Caco-2 (cell line): ENCODE data around the gene BCAR1. TPM values are rescaled to one million over a fixed set of nuclear protein-coding genes. Genes with fewer than 3 reads are reported as not detected.

Source experiments
- BruUV-seq: library from RNA; stranded (reverse); fragments of 400-500 nt; replicated peaks from 2 replicates; lab custom pipeline; 2021; lab: Mats Ljungman, UMichigan
- CTCF ChIA-PET: fragments of 300-600 bp; sonication (Branson Sonifier 250); formaldehyde crosslinking; loops from one replicate; lab custom pipeline; 2022; ENCODE audit warnings: antibody characterized with exemption; lab: Charles Lee
- POLR2A ChIA-PET: fragments of 300-600 bp; sonication (Branson Sonifier 250); formaldehyde crosslinking; loops from one replicate; lab custom pipeline; 2022; ENCODE audit warnings: antibody characterized with exemption; lab: Charles Lee
- DNase-seq, 2 experiments: peaks; one replicate each; pipeline versions ENCODE4 v3.0.0 to v3.0.0-alpha.2; 2020 to 2022
- H3K27me3 ChIP-seq: replicated peaks from 2 replicates; pipeline ENCODE4 v1.6.0; 2011; ENCODE audit warnings: low read length; ENCODE audit not compliant: control insufficient read depth, insufficient read depth
- H3K36me3 ChIP-seq: 2 replicates; pipeline ENCODE4 v1.5.1; 2011; ENCODE audit warnings: low read length; ENCODE audit not compliant: control insufficient read depth, insufficient read depth
- H3K4me1 ChIP-seq: fragments of 250-450 bp; sonication (Bioruptor Pico); 2 replicates; pipeline ENCODE4 v1.5.1; 2020; ENCODE audit warnings: mild to moderate bottlenecking
- H3K4me3 ChIP-seq: 2 replicates; pipeline ENCODE4 v1.5.1; 2011; ENCODE audit warnings: low read depth, mild to moderate bottlenecking, control low read depth, low read length
- H3K9me3 ChIP-seq: fragments of 250-450 bp; sonication (Bioruptor Pico); 2 replicates; pipeline ENCODE4 v1.5.1; 2020; ENCODE audit warnings: mild to moderate bottlenecking, moderate library complexity
- H3K27ac Mint-ChIP-seq: one replicate; pipeline ENCODE4 v1.8.0; 2022; ENCODE audit warnings: mixed read lengths; ENCODE audit not compliant: unreplicated experiment
- H3K27me3 Mint-ChIP-seq: one replicate; pipeline ENCODE4 v1.8.0; 2022; ENCODE audit warnings: mixed read lengths; ENCODE audit not compliant: insufficient read depth, unreplicated experiment
- H3K36me3 Mint-ChIP-seq: one replicate; pipeline ENCODE4 v1.8.0; 2022; ENCODE audit warnings: mild to moderate bottlenecking, mixed read lengths; ENCODE audit not compliant: insufficient read depth, unreplicated experiment
- H3K4me1 Mint-ChIP-seq: one replicate; pipeline ENCODE4 v1.8.0; 2022; ENCODE audit warnings: low read depth, mixed read lengths; ENCODE audit not compliant: unreplicated experiment
- H3K4me3 Mint-ChIP-seq: one replicate; pipeline ENCODE4 v1.8.0; 2022; ENCODE audit warnings: mild to moderate bottlenecking, moderate library complexity, mixed read lengths; ENCODE audit not compliant: unreplicated experiment
- H3K9me3 Mint-ChIP-seq: one replicate; pipeline ENCODE4 v1.8.0; 2022; ENCODE audit warnings: mixed read lengths; ENCODE audit not compliant: unreplicated experiment
- intact Hi-C: fragments of 100-400 bp; cut with micrococcal nuclease; formaldehyde crosslinking; loops from one replicate; pipeline ENCODE4 v1.10.0; 2022; ENCODE audit not compliant: unreplicated experiment
- total RNA-seq: library from RNA; stranded (reverse); gene quantifications from 2 replicates; pipeline ENCODE4 v1.2.3, GENCODE V29; 2022
- TF ChIP-seq, protein P1 (sequence below), 2 experiments: fragments of 200-600 bp in 1 of 2; IDR thresholded peaks; 1 replicate in 1 of 2; 2 replicates in 1 of 2; pipeline versions ENCODE4 v1.5.1 to v1.8.0; 2011 to 2022; ENCODE audit warnings: antibody characterized with exemption in 1 of 2, control low read depth in 1 of 2, inconsistent platforms in 1 of 2, low read depth in 1 of 2, low read length in 1 of 2, mild to moderate bottlenecking in 1 of 2, moderate library complexity in 1 of 2; ENCODE audit not compliant: insufficient read depth in 1 of 2, severe bottlenecking in 1 of 2, unreplicated experiment in 1 of 2

Gene BCAR1
- total RNA-seq, 1 experiment from 2014 or later, result 95.5 TPM

GRCh38 chr16:75252049-75252864, 833 bp upstream of the BCAR1 start:
- BruUV-seq, result TSS peak; percentile 57
- CTCF ChIA-PET, result interaction anchor here (0.7 to 0.9 kb wide), 2 partner anchors 19 to 133 kb away, joined by 3 read pairs; no protein-coding TSS in a partner anchor
- intact Hi-C loops, result loop anchor here (5.0 kb wide), 1 partner anchor 135 kb away; no protein-coding TSS in a partner anchor
- peak overlapping the region; percentile 28 for H3K4me3 ChIP-seq
- H3K9me3 Mint-ChIP-seq, result no peaks in the 10 kb centered on the region
- peaks cover 60% of the 10 kb centered on the region for H3K4me1 ChIP-seq
- TF ChIP-seq, protein P1, sequence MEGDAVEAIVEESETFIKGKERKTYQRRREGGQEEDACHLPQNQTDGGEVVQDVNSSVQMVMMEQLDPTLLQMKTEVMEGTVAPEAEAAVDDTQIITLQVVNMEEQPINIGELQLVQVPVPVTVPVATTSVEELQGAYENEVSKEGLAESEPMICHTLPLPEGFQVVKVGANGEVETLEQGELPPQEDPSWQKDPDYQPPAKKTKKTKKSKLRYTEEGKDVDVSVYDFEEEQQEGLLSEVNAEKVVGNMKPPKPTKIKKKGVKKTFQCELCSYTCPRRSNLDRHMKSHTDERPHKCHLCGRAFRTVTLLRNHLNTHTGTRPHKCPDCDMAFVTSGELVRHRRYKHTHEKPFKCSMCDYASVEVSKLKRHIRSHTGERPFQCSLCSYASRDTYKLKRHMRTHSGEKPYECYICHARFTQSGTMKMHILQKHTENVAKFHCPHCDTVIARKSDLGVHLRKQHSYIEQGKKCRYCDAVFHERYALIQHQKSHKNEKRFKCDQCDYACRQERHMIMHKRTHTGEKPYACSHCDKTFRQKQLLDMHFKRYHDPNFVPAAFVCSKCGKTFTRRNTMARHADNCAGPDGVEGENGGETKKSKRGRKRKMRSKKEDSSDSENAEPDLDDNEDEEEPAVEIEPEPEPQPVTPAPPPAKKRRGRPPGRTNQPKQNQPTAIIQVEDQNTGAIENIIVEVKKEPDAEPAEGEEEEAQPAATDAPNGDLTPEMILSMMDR (IDR thresholded peaks at IDR 0.05; ENCODE audit: insufficient read depth in 1 of 2, low read depth in 1 of 2, low read length in 1 of 2, severe bottlenecking in 1 of 2, unreplicated experiment in 1 of 2), result no peak
- no peaks in the 10 kb centered on the region for H3K27me3 ChIP-seq
- no peaks in the 10 kb centered on the region for H3K9me3 ChIP-seq
- H3K4me1 Mint-ChIP-seq, result peaks cover 39% of the 10 kb centered on the region
- POLR2A ChIA-PET, result interaction anchor here (1.7 kb wide), 1 partner anchor 14 kb away, joined by 7 read pairs; no protein-coding TSS in a partner anchor
- no peak for DNase-seq
- peak overlapping the region; percentile 96 for H3K4me3 Mint-ChIP-seq
- H3K27ac Mint-ChIP-seq, result peak overlapping the region; percentile 85
- no peaks in the 10 kb centered on the region for H3K27me3 Mint-ChIP-seq
- 0 out of 2 replicates have a peak, but pooled peaks cover 3% of the 10 kb centered on the region for H3K36me3 ChIP-seq
- peaks cover 41% of the 10 kb centered on the region for H3K36me3 Mint-ChIP-seq

GRCh38 chr16:75250809-75251279, 580 bp downstream of the BCAR1 start:
- intact Hi-C loops, result loop anchor here (1.0 to 5.0 kb wide), 3 partner anchors 15 to 136 kb away; no protein-coding TSS in a partner anchor

More at GRCh38 chr16:75250809-75251279, 580 bp downstream of the BCAR1 start:
- peak; percentile 83 to 89 for DNase-seq
- peaks cover 53% of the 10 kb centered on the region for H3K4me1 Mint-ChIP-seq
- CTCF ChIA-PET, result interaction anchor here (0.6 to 2.0 kb wide), 7 partner anchors 9 to 136 kb away, joined by 3 to 10 read pairs (median 4); no protein-coding TSS in a partner anchor
- H3K27ac Mint-ChIP-seq, result peak overlapping the region; percentile 89
- H3K9me3 ChIP-seq, result no peaks in the 10 kb centered on the region
- peaks cover 55% of the 10 kb centered on the region for H3K36me3 Mint-ChIP-seq
- no peaks in the 10 kb centered on the region for H3K9me3 Mint-ChIP-seq
- TF ChIP-seq, protein P1 (IDR thresholded peaks at IDR 0.05; ENCODE audit: insufficient read depth in 1 of 2, low read depth in 1 of 2, low read length in 1 of 2, severe bottlenecking in 1 of 2, unreplicated experiment in 1 of 2), result no peak
- peak overlapping the region; percentile 96 for H3K4me3 Mint-ChIP-seq
- H3K27me3 ChIP-seq, result no peaks in the 10 kb centered on the region
- peak overlapping the region; percentile 96 for H3K4me3 ChIP-seq
- 0 out of 2 replicates have a peak, but pooled peaks cover 3% of the 10 kb centered on the region for H3K36me3 ChIP-seq
- H3K27me3 Mint-ChIP-seq, result no peaks in the 10 kb centered on the region
- POLR2A ChIA-PET, result interaction anchor here (0.6 to 1.7 kb wide), 4 partner anchors 15 to 126 kb away, joined by 3 to 7 read pairs (median 4); no protein-coding TSS in a partner anchor
- no TSS peak for BruUV-seq
- H3K4me1 ChIP-seq, result peaks cover 74% of the 10 kb centered on the region
